NCI-H2227 (cell line): ENCODE results near the gene TP63.

Experiments used
- DNase-seq: peaks from one replicate; lab custom pipeline; 2025; ENCODE audit not compliant: unreplicated experiment; lab: John Stamatoyannopoulos, UW

TP63 gene

DNA sequence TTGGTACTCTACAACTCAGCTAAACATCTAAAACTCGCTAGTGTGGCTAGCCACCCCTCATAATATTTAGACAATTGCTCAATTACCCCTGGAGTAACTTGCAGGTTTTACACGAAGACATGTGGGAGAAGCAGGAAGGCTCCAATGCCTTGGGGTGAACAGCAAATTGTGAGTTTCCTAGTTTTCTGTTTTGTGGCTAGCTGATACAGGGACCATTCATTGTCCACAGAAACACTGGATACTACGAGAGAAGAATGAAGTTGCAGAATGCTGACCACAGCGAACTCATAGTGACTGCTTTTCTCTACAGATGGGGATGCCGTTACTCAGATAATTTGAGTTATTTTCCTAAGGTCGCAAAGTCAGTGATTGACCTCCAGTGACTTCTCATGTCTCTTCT lies 276.6 kb downstream of the TP63 start:
- no peak for DNase-seq

DNA sequence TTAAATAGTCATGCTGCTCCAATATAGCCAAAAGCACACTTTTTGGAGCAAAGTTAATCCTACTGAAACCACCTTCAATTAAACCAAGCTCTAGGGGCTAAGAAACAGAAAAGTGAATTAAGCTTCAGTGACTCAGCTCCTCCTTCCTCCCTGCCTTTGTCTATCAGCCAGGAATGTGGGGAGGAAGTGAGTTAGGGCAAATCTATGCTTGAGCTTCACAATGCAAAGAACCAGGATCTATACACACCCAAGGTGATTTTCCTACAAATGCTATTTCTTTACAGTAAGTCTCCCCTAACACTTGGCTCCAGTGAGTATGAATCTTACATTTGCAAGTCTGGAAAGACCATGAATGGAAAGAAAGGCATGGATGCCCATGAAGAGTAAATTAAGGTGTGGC lies 277.5 kb downstream of the TP63 start:
- no peak for DNase-seq

DNA sequence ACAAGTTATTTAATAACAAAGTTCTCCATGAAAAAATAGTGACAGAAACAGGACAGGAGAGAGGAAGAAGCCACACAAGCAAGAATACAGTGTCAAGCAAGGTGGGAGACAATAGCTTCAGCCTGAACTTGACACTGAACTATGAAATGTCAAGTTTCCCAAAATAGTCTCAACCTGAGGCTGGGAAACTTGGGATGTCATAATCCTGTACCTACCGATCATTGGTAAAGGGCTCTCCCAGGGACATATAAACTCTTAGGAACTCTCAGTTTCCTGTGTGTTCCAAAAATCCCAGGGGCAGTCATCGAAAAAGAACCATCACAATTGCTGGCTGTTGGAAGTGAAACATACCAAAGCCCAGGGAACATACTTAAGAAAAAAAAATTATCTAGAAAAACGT lies 277.9 kb downstream of the TP63 start:
- DNase-seq: no peak

DNA sequence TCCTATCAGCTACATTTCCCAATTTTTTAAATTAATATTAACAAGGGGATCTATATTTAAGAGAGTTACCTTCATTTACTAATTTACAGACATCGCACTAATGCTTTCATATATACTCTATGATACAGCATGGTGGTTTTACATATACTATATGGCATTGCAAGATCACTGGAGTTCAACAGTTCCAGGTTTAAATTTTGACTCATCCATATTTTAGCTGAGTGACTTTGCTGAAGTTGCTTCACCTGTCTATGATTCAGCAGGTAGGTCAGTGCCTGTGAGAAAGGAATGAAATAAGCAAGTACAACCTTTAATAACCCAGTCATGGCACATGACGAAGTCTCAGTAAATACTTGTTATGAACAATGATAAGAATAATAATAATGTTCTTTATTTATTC lies 278.4 kb downstream of the TP63 start:
- DNase-seq: no peak

DNA sequence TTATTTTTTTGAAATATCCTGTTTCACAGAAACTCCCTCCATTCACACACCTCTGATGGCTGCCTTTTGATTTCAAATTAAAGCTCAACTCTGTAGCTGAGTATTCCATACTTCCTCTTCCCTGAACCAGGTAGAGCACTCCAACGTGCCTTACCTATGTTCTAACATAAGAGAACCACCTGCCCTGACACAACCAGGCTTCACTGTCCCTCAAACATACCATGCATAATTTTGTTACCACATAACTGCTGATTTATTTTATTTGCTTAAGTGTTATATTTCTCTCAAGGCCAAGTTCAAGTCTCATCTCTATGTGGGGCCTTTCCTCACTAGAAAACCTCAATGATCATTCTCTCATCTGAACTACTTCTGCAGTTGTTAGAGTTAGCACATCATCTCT lies 279.8 kb downstream of the TP63 start:
- no peak for DNase-seq

DNA sequence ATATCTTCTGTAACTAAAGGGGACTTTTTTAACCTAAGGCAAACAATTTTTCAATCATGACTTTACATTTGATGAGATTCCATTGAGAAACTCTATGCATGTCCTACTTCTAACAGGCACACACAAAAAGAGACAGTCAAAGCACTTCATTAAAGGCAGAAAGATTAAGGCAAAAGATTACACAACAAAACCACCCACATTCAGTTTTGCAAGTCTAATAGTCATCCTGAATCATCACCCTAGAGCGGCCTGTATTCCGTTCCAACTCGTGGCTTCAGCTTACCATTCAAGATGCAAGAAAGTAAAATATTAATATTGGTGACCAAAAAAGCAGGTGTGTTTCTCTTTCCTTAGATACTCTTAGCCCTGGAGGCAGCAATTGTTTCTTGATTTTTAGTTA lies 283.6 kb downstream of the TP63 start:
- DNase-seq: no peak

DNA sequence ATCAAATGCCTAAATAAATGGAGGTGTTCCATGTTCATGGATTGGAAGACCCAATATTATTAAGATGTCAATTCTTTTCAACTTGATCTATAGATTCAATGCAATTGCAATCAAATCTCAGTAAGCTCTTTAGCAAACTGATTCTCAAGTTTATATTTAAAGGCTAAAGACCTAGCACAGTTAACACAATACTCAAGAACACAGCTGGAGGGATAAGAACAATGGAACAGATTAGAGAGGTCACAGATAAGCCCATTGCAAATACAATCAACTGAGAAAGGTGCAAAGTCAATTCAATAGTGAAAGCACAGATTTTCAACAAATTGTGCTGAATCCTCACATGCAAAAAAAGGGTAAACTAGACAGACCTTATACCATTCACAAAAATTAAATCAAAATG lies 290.6 kb downstream of the TP63 start:
- no peak for DNase-seq

DNA sequence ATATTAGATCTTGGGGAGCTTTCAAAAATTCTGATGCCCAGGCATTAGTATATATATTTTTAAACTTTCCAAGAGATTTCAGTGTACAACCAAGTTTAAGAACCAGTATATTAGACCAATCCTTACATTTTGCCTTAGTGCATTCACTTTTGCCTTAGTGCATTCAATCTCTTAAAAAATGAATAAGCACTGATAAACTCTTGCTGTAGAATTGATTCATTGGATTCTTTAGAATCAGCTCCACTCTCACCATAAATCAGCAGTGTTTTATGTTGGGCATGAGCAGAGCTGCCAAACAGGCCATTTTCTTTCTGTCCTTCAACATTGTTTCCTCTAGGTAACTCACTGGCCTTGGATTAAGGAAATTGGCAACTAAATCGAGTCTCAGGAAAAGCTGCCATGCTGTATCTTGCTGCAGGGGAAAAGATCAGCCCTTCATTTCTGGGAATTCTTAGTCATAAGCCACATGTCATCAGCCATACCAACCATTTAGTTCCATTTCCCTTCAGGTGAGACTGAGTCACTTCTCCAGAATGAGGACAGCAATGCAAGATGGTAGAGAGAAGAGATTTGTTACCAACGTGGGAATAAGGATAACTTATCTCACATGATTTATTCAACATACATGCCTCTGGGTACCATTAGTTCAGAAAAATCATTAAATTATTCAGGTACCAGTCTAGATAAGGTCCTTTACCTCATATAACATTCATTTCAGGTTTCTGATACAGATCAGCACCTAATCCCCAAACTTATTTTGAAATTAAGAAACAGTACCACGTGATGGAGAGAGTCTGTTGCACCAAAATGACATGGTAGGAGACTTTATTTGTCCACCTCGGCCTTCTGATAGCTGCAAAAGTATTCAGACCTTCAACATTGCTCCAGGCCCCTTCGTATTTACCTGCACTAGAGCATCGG lies 297.0 kb downstream of the TP63 start:
- no peak for DNase-seq

DNA sequence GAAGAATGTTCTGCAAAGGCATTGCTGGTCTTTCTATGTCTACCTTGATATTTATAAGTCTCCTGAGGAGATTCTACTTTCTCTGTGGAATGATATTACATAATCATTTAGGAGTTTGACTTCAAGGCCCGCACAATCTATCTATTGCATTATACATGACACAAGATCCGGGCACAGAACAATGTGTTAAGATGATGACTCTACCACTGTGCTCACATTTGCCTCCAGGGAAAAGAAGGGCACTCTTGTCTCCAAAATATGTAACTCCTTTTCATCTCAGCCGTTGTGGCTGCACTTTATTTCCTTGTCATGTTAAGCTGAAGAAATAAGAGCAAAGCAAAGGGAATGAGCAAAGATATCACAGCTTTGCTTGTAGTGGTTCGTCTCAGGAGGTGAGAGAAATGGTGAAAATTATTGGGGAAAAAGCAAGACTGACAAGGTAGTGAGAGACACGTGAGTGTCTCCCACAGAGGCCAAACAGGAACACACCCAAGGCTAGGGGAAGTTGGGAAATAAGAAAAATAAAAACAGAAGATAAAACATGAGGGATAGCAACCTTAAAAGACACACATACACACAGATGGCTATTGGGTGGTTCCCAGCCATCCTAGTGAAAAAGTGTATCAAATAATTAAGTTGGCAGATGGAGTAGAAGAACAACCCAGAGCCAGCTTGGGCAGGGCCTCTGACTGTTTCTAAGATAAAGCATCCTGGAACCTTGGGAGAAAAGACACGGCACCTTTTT lies 305.2 kb downstream of the TP63 start:
- DNase-seq: no peak

DNA sequence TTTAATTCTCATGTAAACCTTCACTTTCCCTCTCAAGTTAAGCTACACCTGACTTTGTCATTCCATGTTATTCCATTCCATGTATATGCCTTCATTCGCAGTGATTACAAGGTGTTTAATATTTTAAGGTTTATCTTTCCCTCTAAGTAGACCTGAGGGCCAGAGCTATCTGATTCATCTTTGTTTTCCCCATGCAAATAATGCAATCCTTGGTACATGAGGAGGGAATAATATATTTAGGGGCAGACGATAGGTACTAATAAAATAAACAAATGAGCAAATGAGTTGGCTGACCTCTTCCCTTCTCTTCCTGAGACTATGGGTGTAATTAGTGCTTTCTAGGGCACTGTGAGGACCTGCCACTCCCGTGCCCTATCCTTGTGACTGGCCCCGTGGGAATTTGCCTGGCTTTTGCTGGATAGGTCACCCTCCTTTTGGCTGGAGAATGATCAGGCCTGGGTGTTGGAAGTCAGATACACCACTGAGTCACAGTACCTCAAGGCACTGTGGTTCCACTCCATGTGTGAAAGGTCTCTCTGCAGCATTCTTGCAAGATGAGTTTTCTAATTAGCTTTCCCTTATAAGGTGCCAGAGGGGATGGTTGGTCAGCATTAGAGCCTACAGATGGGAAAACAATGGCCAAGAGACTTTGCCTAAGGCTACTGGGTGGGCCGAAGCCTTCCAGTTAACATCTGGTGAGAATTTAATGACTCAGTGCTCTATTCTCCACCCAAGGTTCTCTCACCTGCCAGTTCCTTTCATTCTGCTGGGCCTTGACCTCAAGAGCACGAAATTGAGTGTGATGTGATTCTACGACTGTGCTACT lies 306.3 kb downstream of the TP63 start:
- DNase-seq: no peak

DNA sequence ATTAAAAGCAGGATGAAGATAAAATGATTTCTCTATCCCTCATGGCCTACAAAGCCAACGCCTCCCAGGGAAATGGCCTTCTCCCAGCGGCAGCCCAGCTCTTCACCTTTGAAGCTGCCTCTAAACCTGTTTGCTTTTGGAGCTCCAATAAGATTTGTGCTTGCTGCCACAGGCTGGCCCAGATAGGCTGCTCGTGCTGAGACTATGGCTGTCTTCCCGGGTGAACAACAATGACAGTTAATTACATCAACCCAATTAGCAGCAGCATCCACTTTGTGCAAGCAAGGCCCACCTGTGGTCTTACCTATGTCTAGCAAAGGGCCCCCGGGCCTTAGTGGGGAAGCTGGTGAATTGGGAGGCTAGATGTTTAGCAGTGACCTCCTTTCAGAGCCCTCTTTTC lies 309.9 kb downstream of the TP63 start:
- no peak for DNase-seq

DNA sequence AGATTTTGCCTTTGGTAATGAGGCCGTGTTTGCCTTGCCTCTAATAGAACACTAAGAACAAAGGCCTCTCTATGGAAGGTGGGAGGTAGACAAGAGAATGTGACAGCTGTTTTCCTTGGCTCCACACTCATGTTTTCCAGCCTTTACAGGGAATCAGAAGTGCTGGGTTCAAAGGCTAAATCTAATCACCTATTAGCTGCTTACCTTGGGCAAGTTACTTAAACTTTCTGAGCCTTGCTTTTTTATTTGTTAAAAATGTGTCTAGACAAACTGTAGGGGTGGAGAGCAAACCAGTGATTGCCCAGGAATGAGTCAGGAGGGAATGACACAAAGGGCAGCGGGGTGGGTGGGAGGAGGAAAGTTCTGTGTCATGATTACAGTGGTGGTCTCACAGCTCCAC lies 310.5 kb downstream of the TP63 start:
- no peak for DNase-seq

DNA sequence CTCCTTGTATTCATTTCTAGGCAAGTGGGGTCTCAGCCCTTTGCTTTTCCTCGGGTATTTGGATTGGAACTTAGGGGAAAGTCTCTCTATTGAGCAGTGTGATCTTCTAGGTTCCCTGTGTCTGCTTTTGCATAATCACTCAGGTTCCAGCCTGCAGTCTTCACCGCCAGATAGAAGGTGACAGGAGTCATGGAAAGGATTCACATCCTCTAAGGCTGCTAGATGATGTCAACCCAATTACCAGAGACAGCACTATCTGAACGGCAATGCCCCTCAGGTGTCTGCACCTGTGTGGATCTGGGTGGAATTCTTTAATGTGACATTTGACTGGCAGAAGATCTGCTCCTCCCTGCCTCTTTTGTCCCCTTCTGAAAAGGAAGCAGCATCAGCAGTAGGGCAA lies 311.8 kb downstream of the TP63 start:
- no peak for DNase-seq

DNA sequence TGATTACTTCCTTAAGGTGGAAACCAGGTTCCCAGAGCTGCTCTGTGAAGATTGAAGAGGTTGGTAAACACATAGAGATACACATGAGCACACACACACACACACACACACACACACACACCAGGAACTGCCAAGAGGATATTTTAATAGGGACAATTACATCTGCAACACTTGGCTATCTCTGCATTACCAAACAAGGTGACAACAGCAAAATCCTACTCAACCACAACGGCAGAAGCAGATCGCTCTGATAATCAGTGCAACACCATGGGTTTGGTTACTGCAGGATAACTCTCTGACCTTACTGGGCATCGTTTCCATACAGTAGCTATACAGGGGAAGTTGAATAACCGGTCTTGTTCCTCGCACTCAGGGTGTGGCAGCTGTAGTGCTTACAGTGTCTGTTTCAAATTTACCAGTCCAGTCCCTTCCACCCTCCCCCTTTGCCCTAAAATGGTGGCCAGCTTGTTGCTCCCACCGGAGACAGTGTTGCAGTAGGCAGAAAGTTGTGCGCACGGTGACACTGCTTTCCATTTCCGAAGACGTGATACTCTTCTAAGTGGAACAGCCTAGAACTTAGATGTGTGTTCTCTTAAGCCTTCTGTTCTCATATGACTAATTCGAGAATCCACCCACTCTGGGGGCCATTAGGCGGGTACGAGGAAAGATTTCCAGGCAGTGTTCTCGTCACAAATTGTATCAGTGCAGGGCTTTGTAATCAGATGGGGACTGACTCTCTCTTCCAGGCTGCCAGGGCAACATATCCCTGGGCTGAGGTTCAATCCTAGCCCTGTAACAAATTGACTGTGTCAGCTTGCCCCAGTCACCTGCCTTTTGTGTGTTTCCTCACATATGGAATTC lies 313.3 kb downstream of the TP63 start:
- DNase-seq: no peak

DNA sequence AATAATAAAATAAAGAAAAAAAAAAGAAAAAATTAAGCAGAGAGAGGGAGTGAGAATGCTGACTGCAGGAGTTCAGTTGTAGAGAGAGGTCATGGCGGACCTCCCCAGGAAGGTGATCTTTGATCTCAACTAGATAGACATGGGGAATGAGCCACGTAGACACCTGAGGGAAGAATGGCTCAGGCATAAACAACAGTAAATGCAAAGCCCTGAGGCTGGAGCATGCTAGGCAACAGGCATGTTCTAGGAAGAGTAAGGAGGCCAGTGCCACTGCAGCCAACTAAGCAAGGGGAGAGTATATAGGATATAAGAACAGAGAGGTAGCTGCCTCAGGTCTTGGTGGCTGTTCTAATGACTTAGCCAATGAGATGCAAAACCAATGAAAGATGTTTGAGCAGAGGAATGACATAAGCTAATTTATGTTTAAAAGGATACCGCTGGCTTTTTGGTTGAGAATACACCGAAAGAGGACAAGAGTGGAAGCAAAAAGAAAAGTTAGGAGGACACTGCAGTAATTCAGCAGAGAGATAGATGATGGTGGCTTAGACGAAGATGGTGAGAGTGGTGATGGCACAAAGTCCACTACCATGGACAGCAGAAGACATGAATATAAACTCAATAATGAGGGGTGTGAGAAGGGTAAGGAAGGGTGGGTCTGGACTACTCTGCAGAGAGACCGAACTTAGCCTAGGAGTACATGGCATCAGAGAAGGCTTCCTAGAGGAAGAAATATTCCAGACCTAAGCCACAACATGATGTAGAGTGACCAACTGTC lies 314.9 kb downstream of the TP63 start:
- no peak for DNase-seq
